Glomerular visceral epithelial cell (primary cell): ENCODE data around the gene SCRN3.
A peak's percentile ranks its signal among the peaks of the same experiment; 100 is the strongest.
"Not testable (repeated sequence)": the region's sequence is repeated elsewhere in the genome, so short reads cannot be mapped to it uniquely, and the experiment has no call there.

Experiments
- DNase-seq: peaks from one replicate; pipeline ENCODE4 v3.0.0-alpha.2; 2016; ENCODE audit errors: extremely low spot score

SCRN3 gene, protein sequence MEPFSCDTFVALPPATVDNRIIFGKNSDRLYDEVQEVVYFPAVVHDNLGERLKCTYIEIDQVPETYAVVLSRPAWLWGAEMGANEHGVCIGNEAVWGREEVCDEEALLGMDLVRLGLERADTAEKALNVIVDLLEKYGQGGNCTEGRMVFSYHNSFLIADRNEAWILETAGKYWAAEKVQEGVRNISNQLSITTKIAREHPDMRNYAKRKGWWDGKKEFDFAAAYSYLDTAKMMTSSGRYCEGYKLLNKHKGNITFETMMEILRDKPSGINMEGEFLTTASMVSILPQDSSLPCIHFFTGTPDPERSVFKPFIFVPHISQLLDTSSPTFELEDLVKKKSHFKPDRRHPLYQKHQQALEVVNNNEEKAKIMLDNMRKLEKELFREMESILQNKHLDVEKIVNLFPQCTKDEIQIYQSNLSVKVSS

DNA sequence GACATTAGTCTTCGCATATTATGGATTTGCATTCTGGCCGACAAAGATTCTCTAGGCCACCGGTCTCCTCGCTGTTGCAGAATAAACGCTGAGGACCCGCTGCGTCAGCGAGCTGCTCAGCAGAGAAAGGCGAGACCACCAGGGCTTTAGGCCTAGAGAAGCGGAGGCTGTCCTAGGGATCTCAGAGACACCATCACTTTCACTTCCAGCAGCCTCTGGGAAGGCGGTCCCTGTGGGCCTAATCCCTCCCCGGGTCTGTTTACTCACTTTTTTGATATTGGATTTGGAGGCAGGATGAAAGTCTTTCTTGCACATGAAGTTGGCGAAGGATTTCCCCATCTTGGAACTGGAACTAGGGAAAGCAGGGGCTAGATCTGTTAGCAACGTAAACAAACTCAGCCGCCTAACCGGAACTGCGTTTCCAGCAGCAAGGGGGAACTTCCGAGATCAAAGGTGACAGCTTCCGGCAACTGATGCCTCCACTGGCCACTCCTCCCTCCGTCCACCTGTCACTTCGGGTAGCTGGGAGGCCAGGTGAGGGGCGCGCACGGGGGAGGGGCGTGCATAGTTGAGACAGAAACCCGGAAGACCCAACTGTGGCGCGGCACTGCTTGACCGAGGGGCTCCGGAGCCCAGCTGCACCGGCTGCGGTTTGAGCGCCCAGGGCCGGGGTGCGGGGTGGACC is at the start of gene SCRN3:
Gene SCRN3, plus strand, starts transcription at position 447 of the 685 bp plus-strand sequence. CDS start 2,554 bp downstream, outside the sequence.
- DNase-seq, result peak; percentile 71

DNA sequence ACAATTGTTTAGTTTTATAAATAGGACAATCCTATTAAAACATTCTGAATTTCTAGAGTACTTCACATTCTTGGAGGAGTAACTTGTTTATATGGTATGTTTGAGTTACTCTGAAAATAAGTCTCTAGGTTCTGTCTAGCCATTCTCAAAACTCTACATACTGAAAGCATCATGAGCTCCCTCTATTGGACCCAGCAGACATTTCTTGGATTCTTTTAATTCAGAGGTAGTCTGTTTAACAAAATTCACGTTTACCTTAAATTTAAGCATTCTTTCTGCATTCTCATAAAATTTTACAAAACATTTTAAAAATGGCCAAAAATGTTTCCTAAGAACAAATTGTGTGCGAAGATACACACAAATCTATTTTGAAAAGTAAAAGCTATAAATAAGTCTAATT is 45.5 kb upstream of the SCRN3 start:
- no peak for DNase-seq

DNA sequence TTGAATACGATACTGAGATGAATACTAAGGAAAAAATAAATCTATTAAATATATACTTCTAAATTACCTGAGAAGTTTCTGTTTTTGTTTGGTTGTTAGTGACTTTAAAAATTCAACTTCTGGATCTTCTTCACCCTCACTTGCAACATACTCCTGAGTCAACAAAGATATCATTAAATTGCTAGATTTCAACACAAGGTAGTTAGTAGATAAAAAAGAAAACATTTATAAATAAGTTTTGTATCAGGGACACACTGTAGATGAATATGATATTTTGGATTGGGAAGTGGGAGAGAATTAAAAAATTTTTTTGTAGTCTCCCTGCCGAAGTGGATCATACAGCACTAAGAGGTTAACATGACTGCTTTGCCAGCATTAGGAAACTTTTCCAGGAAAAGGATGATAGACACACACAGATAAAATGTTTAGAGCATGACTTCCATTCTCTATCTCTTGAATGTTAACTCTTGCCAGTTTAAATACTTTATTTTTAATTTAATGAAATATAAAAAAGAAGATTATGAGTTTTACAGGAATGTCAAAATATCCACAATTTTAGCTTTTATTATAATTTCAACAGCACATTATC is 44.8 kb upstream of the SCRN3 start:
- DNase-seq, result no peak

DNA sequence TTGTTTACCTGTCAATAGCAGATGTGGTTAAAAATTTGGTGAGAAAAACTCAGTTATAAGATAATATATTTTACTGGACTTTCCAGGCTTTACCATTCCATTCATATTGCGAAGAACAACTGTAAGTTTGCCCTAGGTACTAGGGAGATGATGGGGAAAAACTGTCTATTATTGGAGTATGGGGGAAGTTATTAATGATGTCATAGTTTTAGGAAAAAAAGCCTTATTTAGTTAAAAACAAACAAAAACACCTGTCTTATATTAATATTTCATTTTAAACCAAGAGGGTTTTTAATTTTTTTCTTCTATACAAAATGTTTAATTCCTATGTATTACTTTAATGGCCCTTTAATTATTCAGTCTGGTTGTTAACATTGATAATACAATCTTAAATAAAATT is 42.5 kb upstream of the SCRN3 start:
- DNase-seq, result no peak

DNA sequence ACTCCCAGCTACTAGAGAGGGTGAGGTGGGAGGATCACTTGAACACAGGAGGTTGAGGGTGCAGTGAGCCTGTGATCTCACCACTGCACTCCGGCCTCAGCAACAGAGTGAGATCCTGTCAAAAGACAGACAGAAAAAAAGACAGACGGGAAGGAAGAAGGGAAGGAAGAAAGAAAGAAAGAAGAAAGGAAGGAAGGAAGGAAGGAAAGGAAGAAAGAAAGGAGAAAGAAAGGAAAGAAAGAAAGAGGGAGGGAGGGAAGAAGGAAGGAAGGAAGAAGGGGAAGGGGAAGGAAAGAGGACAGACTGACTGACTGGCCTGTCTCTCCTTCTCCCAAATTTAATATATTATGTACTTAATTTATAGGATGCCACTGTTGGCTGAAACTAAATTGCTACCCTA is 39.2 kb upstream of the SCRN3 start:
- DNase-seq, result no peak

DNA sequence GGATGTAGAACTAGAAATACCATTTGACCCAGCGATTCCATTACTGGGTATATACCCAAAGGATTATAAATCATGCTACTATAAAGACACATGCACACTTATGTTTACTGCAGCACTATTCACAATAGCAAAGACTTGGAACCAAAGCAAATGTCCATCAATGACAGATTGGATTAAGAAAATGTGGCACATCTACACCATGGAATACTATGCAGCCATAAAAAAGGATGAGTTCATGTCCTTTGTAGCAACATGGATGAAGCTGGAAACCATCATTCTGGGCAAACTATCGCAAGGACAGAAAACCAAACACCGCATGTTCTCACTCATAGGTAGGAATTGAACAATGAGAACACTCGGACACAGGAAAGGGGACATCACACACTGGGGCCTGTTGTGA is 35.9 kb upstream of the SCRN3 start:
- not testable (repeated sequence) for DNase-seq

DNA sequence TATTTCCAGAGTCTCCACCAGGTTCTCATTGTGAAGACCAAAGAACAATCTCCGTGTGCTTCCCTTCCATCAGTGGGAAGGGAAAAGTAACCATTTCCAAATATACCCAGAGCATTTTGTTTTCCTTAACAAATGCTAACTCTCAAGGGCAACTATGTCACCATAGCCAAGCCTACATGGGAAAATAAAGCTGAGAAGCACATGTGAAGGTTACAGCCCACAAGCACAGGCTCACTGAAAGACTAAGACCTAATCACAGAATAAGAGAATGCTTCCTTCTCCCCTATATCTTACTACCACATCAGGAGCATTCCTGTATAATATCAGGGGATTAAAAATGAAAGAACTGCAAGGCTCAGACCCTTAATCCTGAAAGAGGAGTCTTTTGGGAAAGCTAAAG is 32.6 kb upstream of the SCRN3 start:
- no peak for DNase-seq

DNA sequence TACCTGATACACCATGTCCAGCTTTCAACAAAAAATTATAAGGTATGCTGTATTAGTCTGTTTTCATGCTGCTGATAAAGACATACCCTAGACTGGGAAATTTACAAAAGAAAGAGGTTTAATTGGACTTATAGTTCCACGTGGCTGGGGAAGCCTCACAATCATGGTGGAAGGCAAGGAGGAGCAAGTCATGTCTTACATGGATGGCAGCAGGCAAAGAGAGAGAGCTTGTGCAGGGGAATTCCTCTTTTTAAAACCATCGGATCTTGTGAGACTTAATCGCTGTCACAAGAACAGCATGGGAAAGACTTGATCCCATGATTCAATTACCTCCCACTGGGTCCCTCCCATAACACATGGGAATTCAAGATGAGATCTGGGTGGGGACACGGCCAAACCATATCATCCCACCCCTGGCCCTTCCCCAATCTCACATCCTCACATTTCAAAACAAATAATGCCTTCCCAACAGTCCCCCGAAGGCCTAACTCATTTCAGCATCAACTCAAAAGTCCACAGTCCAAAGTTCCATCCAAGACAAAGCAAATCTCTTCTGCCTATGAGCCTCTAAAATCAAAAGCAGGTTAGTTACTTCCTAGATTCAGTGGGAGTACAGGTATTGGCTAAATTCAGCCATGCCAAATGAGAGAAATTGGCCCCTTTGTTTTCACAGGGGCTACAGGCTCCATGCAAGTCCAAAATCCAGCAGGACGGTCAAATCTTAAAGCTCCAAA is 31.9 kb upstream of the SCRN3 start:
- DNase-seq, result not testable (repeated sequence)

DNA sequence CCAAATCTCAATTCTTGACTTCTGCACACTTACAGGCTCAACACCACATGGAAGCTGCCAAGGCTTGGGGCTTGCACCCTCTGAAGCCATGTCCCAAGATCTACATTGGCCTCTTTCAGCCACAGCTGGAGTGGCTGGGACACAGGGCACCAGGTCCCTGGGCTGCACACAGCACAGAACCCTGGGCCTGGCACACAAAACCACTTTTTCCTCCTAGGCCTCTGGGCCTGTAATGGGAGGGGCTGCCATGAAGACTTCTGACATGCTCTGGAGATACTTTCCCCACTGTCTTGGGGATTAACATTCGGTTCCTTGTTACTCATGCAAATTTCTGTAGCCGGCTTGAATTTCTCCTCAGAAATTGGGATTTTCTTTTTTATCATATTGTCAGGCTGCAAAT is 30.9 kb upstream of the SCRN3 start:
- no peak for DNase-seq

DNA sequence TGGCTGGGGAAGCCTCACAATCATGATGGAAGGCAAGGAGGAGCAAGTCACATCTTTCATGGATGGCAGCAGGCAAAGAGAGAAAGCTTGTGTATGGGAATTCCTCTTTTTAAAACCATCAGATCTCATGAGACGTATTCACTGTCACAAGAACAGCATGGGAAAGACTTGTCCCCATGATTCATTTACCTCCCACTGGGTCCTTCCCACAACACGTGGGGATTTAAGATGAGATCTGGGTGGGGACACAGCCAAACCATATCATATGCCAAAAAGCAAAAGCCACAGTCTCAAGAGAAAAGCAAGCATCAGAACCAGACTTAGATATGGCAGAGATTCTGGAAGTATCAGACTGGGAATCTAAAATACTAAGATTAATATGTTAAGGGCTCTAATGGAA is 30.0 kb upstream of the SCRN3 start:
- no peak for DNase-seq

DNA sequence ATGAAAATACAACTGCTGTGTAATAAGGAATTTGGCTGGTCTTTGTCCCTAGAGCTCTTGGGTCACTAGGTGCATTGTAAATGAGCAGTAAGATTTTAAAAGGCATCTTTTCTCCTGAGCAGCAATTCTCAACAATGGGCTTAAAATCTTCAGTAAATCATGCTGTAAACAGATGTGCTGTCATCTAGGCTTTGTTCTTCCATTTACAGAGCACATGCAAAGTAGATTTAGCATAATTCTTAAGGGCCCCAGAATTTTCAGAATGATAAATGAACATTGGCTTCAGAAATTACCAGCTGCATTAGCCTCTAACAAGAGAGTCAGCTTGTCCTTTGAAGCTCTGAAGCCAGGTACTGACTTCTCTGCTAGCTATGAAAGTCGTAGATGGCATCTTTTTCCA is 26.8 kb upstream of the SCRN3 start:
- no peak for DNase-seq

DNA sequence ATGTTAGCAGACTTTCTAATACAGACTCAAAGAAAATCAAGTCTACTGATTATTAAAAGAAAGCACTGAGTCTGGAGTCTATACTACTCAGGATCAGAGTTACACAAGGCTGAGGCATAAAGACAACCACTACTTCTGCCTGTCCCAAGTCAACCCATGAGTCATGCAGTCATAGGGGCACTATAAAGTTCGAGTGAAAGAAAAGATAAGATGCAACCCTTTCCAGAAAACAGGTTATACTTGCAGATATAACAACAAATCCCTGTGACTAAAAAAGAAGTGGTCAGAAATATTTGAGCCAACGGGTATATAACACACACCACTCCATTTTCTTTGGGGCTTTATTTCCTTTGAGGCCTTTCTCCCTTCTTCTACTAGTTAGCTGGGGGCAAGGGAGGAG is 18.6 kb upstream of the SCRN3 start:
- no peak for DNase-seq

DNA sequence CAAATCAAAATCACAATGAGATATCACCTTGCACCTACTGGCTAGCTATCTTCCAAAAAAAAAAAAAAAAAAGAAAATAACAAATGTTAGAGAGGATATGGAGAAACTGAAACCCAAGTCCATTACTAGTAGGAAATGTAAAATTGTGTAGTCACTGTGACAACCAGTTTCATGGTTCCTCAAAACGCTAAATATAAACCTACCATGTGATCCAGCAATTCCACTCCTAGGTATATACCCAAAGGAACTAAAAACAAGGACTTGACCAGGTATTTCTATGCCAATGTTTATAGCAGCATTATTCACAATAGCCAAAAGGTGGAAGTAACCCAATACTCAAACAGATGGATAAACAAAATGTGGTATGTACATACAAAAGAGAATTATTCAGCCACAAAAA is 11.7 kb upstream of the SCRN3 start:
- DNase-seq, result no peak

DNA sequence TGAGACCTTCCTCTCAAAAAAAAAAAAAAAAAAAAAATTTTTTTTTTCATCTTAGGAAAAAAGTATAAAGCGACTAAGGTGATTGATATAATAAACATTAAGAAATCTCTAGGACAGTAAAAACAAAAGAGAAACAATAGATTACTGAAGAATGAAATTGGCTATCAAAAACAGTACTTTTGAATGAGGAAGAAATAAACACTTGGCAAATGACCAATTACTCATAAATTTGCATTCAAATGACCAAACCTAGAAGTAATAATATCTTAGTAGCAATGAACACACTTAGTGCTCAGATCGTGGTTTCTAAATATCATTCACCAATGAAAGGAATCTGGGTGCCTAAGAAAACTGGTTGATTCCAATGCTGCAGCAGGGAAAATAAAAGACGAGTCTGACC is 10.3 kb upstream of the SCRN3 start:
- no peak for DNase-seq

DNA sequence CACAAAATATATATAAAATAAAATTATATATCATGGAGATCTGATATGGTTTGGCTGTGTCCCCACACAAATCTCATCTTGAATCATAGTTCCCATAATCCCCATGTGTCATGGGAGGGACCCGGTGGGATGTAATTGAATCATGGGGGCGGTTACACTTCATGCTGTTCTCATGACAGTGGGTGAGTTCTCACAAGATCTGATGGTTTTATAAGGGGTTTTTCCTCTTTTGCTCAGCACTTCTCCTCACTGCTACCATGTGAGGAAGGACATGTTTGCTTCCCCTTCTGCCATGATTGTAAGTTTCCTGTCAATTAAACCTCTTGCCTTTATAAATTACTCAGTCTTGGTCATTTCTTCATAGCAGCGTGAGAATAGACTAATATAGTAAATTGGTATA is 6.8 kb upstream of the SCRN3 start:
- DNase-seq, result not testable (repeated sequence)

DNA sequence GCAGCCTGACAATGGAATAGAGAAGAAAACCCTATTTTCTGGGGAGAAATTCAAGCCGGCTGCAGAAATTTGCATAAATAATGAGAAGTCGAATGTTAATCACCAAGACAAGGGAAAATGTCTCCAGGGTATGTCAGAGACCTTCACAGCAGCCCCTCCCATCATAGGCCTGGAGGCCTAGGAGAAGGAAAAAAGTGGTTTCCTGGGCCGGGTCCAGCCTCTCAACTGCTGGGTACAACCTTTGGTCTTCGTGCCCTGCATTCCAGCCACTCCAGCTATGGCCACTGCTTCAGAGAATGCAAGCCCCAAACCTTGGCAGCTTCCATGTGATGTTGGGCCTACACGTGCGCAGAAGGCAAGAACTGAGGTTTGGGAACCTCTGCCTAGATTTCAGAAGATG is 6.0 kb upstream of the SCRN3 start:
- no peak for DNase-seq

DNA sequence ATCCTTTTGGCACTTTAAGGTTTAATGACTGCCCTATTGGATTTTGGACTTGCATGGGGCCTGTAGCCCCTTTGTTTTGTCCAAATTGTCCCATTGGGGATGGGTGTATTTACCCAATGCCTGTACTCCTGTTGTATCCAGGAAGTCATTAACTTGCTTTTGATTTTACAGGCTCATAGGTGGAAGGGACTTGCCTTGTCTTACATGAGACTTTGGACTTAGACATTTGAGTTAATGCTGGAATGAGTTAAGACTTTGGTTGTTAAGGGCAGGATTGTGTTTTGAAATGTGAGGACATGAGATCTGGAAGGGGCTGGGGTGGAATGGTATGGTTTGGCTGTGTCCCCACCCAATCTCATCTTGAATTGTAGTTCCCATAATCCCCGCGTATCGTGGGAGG is 5.2 kb upstream of the SCRN3 start:
- not testable (repeated sequence) for DNase-seq

DNA sequence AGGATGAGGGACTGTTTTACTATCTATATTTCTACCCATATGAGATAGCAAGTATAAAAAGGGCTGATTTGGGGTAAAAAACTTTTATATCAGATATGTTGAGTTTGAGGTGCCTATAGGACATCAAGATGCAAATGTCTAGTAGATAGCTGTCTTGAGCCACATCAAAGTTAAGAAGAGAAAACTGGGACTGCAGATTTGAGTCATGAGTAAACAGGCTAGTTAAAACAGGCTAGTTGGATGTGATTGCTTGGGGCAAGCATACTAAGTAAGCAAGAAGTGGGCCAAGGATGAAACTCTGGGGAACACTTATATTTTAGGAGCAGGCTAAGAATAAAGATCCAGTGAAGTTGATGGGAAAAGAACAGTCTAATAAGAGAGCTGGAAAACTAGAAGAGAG is 2.8 kb upstream of the SCRN3 start:
- no peak for DNase-seq

DNA sequence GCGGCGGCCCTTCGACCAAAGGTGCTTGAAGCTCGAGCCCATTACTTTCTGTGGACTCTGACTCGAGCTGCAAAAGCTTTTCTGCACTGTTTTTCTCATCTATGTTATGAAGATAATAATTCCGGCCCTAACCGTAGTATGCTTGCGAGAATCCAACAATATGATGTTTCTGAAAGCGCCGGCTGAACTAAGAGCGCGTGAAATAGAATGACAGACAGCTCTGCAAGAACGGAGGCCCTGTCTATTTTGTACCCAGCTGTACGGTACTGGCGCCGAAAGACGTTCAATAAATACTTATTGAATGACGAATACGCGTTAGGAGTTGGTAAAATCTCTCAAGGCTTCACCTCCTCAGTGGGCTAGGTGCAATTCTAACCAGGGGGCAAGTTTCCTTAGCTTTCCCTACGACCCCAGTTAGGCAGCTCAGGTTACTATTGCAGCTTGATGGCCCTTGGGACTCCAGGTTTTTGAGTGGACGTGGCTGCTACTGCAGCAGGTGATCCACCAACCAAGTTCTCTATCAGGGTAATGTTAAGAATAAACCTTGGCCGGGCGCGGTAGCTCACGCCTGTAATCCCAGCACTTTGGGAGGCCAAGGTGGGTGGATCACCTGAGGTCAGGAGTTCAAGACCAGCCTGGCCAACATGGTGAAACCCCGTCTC is 570 bp downstream of the SCRN3 start:
- DNase-seq, result peak; percentile 17

DNA sequence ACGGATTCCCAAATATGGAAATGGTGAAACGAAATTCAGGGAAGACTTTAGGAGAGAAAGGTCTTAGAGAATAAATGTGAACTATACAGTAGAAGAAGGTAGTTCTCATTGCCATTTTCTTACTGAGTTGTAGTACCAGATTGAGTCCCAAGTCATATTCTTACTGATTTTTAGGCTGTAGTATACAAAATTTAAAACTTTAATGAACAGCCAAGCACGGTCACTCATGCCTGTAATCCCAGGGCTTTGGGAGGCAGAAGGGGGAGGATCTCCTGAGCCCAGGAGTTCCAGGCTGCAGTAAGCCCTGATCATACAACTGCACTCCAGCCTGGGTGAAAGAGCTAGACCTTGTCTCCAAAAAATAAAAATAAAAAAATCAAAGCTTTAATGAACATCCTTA is 2.2 kb downstream of the SCRN3 start:
- DNase-seq, result no peak

DNA sequence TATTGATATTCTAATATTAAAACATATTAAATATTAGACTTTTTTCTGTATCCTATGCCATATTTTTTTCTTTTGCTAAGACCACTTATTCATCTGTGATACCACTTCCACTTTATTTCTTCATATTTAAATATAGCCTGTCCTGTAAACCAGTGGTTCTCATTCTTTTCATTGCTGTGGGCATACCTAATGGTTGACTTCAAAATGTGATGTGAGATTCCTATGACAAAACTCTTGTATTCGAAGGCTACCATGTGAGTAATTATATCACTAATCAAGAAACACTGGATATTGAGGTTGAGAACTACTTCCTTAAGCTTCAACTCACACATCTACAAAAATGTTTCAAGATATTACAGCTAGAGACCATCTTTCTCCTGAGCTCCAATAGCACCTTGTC is 3.6 kb downstream of the SCRN3 start:
- no peak for DNase-seq

DNA sequence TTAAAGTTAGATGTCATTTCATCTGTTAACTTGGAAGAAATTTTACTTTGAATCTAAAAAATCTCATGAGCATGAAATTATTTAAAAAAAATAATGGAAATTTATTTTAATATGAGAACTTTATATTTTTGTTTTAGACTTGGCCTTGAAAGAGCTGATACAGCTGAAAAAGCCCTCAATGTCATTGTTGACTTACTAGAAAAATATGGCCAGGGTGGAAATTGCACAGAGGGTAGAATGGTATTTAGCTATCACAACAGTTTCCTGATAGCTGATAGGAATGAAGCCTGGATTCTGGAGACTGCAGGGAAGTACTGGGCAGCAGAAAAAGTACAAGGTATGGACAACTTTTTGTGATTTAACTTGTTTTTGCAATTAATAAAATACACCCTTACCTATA is 5.3 kb downstream of the SCRN3 start:
- DNase-seq, result no peak
